Measurements from ENCODE around the gene ZNF423.

The ZNF423 gene

DNA sequence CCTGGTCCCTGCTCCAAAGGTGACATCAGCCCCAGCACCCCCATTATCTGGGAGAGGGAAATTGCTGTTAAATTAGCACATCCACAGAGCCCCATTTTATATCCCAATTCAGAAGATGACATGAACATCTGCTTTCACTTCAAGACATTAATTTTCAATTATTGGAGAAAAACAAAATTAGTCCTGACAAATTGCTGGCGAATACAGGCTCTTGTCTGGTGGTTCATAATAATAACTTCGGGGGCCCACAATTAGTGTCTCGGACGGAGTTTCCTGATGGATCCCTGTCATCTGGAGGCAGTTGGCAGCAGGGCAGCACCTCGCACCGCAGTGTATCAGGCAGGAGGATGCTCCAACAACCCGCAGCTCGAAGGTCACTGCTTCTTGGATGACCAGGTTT, 7.4 kb downstream of the ZNF423 start:
- no peak for DNase-seq (ENCODE audit: low read depth in 2 of 2)

GRCh38 chr16:49846800-49847199, 9.1 kb downstream of the ZNF423 start:
- DNase-seq (ENCODE audit: low read depth in 2 of 2): no peak

DNA sequence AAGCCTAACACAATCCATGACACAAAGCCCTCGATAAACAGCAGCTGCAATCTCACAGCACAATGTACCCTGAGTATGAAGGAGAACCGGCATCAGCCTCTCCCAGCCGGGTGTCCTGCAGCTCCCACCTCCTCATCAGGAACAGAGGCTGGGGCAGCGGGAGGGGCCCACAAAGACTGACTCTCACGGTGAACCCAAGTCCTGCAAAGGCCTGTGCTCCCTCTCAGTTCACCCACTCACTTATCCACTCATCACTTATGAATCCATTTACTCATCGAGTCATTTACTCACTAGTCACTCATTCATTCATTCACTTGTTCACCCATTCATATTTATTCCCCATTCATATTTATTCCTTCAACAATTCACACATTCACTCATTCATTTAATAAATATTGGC, 11.6 kb downstream of the ZNF423 start:
- no peak for DNase-seq (ENCODE audit: low read depth in 2 of 2)

DNA sequence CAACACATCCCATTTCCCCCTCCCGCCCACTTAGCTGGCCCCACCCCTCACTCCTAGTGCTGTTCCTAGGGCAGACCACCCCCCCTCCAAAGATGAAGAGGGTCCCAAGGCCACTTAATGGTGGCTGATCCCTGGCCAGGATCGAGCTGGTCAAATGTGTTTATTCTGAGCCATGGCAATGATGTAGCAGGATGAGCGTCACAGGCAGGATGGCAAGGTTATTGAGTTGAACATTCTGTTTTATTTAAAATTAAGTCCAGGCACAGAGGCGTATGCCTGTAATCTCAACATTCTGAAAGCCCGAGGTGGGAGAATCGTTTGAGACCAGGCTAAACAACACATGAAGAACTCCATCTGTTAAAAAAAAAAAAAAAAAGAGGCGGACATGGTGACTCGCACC, 12.2 kb downstream of the ZNF423 start:
- no peak for DNase-seq (ENCODE audit: low read depth in 2 of 2)

- no peak for DNase-seq (ENCODE audit: low read depth in 2 of 2)
Observed at GRCh38 chr16:49842972-49843371, 12.9 kb downstream of the ZNF423 start.

DNA sequence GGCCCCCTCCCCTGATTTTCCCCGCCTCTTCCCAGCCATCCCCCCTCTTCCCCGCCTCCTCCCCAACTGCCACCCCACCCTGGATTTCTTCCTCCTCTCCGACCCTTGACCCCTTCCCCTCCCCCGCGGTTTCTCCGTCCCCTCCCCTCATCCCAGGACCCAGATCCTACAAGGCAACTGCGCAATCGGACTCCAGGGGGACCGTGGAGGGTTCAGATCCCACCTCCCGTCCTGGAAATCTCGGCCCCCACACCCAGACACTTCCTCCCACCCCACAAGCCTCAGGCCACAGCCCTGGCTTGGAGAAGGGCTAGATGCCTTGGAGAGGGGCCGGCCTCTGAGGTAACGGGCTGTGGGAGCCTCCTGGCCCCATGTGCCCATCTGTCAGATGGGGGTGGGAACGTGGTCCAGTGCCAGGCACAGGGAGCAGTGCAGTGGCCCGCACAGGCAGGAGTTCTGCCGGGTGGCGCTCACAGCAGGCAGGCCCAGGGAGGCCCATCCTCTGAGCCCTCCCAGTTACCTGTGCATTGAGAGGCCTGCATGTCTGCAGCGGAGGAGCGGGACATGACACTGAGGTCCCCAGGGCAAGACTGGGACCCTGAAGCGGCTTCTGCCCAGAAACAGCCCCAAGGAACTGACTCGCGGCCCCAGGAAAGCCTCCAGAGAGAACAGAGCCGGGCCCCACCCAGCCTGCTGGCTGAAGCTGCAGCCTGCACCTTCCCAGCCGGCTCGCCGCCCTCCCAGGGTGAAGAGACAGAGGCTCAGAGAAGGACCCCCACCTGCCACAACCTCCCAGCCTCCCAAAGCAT, 16.7 kb downstream of the ZNF423 start:
- no peak for DNase-seq (ENCODE audit: low read depth in 2 of 2)

- no peak for DNase-seq (ENCODE audit: low read depth in 2 of 2)
Observed at GRCh38 chr16:49838441-49839016, 17.4 kb downstream of the ZNF423 start.

DNA sequence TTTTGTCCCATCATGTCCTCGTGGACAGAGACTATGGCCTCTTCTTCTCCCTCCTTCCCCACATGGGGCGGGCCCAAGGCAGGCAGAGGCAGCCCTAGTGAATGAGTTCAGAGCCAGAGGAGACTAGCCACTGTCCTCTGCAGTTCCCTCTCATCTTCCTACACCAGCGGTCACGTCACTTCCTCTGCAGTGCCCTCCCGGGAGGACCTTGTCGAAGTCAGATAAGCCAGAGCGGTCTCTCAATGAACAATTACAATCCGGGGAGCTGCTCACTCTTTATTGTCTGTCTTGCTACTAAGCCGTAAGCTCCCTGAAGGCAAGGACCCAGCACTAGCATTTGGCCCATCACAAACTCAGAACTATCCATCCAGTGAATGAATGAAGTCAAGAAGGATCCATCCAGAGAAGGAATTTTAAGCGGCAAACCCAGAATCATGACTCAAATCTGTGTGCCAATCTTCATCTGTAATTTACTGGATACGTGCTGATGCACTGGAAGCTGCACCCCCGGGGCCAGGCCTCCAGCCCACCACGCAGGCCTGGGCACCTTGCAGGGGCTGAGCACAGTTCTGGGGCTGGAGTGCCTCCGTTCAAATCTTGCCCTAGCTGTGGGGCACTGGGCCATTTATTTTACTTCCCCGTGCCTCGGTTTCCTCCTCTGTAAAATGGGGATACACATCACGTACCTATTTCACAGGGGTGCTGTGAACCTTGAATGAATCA, 18.1 kb downstream of the ZNF423 start:
- DNase-seq (ENCODE audit: low read depth in 2 of 2): no peak

- DNase-seq (ENCODE audit: low read depth in 2 of 2): no peak
Observed at GRCh38 chr16:49836668-49837067, 19.2 kb downstream of the ZNF423 start.

DNA sequence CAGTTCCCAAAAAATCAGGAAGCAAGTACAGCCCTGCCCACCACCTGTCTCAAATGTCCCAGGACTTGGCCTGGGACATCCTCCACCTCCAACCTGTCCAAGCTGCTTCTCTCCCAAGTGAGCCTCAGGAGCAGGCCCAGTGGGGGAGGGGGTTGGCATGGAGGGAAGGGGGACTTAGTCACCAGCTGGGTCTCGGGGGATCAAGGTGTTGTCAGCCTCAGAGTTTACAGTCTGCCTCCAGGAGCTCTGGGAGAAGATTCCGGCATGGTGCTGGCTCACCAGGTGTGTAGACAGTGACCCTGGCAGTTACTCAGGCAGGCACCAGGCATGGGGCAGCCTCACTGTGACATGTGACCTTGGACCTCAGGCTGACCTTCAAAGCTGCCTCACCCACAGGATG, 19.7 kb downstream of the ZNF423 start:
- DNase-seq (ENCODE audit: low read depth in 2 of 2): no peak

DNA sequence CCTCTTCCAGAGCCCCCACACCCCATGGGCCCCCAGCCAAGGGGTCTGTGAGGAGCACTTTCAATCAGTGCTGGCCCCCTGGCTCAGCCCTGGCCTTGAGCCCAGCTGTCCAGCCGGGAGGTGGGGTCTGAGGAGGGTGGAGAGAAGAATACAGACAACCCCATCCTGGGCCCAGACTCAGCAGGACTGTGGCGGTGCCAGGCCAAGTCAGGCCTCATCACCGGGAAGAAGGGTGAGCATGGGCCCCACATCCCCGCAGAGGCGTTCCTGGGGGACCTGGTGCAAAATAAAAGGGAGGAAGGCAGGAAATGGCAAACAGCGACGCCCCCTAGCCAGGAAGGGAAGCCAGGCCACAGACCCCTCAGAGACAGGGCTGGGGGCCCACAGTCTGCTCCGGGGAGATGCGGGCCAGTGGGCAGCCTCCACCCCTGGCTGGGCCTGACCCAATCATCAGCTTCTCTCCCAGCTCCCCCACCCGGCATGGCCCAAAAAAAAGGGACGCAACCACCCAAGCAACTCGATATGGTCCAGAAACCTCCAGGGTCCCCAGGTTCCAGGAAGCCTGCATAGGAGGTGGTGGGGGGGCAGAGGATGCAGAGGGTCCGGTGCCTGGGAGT, 20.6 kb downstream of the ZNF423 start:
- DNase-seq (ENCODE audit: low read depth in 2 of 2): no peak

- no peak for DNase-seq (ENCODE audit: low read depth in 2 of 2)
Observed at GRCh38 chr16:49834531-49835151, 21.3 kb downstream of the ZNF423 start.

- no peak for DNase-seq (ENCODE audit: low read depth in 2 of 2)
Observed at GRCh38 chr16:49833796-49834530, 21.9 kb downstream of the ZNF423 start.

DNA sequence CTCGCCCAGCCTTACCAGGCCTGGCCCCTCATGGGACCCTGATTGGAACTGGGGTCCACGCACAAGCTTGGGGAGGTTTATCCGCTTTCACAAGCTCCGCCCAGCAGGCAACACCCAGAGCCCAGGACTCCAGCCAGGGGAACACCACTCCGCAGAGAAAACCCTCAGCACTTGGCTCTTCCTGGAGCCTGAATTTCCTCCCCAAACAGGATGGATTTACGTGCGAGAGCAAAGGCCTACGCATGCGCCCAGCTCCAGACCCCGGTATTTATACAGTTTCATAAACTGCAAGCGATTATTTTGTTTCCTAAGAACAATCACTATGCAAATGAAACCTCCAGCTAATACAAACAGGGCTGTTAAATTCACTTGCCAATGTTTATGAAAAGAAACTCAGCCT, 22.8 kb downstream of the ZNF423 start:
- no peak for DNase-seq (ENCODE audit: low read depth in 2 of 2)

- DNase-seq (ENCODE audit: low read depth in 2 of 2): no peak
Observed at GRCh38 chr16:49832177-49832576, 23.7 kb downstream of the ZNF423 start.

DNA sequence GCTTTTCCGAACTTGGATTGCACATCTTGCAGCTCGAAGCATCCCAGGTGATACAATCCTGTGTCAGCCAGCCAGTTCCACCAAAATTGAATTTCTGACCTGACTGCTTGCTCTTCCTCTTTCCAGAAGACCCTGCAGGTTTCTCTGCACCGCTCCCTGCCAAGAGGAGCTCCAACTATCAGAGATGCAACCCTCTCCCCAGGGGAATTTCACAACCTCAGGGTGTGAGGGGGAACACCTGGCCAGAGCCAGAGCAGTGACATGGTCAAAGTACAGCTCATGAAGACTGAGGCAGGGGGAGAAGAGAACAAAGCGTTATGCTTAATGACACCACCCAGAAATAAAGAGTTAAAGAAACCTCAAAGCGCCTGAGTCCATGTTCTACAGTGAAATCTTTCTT, 25.0 kb downstream of the ZNF423 start:
- DNase-seq (ENCODE audit: low read depth in 2 of 2): no peak

DNA sequence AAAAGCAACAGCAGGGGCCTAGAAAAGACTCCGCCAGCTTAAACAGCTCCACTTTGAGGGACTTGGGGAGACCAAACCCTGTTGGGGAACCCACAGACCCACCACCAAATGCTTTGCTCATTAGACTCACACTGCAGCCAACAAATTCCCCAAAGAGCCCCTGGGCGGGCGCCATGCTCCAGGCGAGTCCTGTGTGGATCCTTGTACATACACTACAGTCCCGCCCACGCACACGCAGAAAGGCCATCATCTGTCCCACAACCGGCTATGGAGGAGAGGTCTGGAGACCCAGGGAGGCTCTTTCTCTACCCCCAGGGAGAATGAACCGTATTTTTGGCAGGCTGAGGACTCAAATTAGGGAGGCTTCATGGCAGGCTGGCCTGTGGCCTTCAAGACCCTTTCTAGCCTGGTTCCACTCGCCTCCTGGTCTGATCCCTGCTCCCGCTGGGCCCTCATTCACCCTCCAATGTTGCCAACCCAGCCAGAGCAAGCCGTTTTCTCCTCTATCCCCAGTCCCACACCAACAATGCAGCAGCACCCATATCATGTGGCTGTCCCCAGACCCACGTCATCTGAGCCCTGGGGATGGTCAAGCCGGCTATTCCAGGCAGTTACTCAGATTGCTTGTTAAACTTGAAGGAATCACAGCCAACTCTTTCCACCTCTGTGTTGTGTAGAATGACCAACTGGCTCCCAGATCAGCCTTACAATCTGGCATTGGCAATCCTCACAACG, 27.2 kb downstream of the ZNF423 start:
- DNase-seq (ENCODE audit: low read depth in 2 of 2): no peak

GRCh38 chr16:49827805-49828438, 28.0 kb downstream of the ZNF423 start:
- DNase-seq (ENCODE audit: low read depth in 2 of 2): no peak

DNA sequence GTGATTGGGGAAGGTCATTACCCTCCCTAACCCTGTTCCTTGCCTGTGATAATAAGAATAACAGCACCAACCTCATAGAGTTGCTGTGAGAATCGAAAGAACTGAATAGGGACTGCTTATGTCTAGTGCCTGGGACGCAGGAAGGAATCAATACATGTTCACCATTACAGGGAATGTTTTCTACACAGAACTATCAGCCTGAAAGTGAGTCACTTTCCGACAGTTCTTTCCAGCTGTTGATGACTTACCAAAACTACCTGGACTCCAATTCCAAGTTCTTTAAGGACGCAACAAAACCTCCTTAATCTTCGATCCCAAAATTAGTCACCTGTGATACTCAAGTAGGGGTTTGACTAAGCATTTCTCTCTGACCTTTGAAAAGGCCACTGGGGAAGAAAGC, 29.4 kb downstream of the ZNF423 start:
- no peak for DNase-seq (ENCODE audit: low read depth in 2 of 2)

GRCh38 chr16:49825041-49825440, 30.9 kb downstream of the ZNF423 start:
- no peak for DNase-seq (ENCODE audit: low read depth in 2 of 2)
